SK-N-SH (cell line): ENCODE results near the gene APC. TPM values are rescaled to one million over a fixed set of nuclear protein-coding genes. Genes with fewer than 3 reads are reported as not detected.

ENCODE experiments used
- CTCF ChIA-PET: fragments of 300-600, 350-600 bp; formaldehyde crosslinking; extraction: SDS; loops from one replicate; lab custom pipeline; 2021; lab: Yijun Ruan, JAX
- POLR2A ChIA-PET: fragments of 350-600 bp; sonication (Branson Sonifier 250); formaldehyde crosslinking; extraction: SDS; loops from one replicate; lab custom pipeline; 2020; ENCODE audit warnings: antibody characterized with exemption, inconsistent platforms; lab: Yijun Ruan, JAX
- DNase-seq: peaks from one replicate; pipeline ENCODE4 v3.0.0; 2012
- H2AFZ ChIP-seq: fragments of 200-600 bp; sonication (generic); 2 replicates; pipeline ENCODE4 v1.8.1; 2016; ENCODE audit warnings: antibody characterized with exemption, mild to moderate bottlenecking, low read depth
- H3F3A ChIP-seq: fragments of 200-600 bp; sonication (generic); replicated peaks from 2 replicates; pipeline ENCODE3; 2016; ENCODE audit warnings: antibody characterized with exemption, mild to moderate bottlenecking; ENCODE audit not compliant: insufficient read depth
- H3K27ac ChIP-seq, 2 experiments: fragments of 200-500 bp in 1 of 2; fragments of 200-600 bp in 1 of 2; sonication (Bioruptor generic) in 1 of 2; sonication (generic), shearing (Covaris generic) in 1 of 2; 2 replicates each; pipeline versions ENCODE4 v1.5.1 to v1.6.1; 2014 to 2016; ENCODE audit warnings: low read depth in 2 of 2, inconsistent platforms in 1 of 2, low read length in 1 of 2, mild to moderate bottlenecking in 1 of 2, mixed read lengths in 1 of 2
- H3K27me3 ChIP-seq: fragments of 200-600 bp; sonication (generic), shearing (Covaris generic); 2 replicates; pipeline ENCODE4 v1.6.1; 2016; ENCODE audit warnings: mixed run types; ENCODE audit not compliant: insufficient read depth
- H3K36me3 ChIP-seq, 2 experiments: fragments of 200-500 bp in 1 of 2; fragments of 200-600 bp in 1 of 2; sonication (Bioruptor generic) in 1 of 2; sonication (generic) in 1 of 2; replicated peaks in 1 of 2; 2 replicates each; pipeline versions ENCODE3 to v1.5.1; 2014 to 2016; ENCODE audit warnings: low read length in 1 of 2, mild to moderate bottlenecking in 1 of 2; ENCODE audit not compliant: insufficient read depth in 2 of 2, control insufficient read depth in 1 of 2
- H3K4me1 ChIP-seq, 2 experiments: fragments of 200-500 bp in 1 of 2; fragments of 200-600 bp in 1 of 2; sonication (Bioruptor generic) in 1 of 2; sonication (generic), shearing (Covaris generic) in 1 of 2; 2 replicates each; pipeline versions ENCODE4 v1.5.1 to v1.6.1; 2014 to 2016; ENCODE audit warnings: low read depth in 1 of 2, low read length in 1 of 2, mixed run types in 1 of 2; ENCODE audit not compliant: insufficient read depth in 2 of 2, control insufficient read depth in 1 of 2
- H3K4me2 ChIP-seq: fragments of 200-600 bp; sonication (generic), shearing (Covaris generic); 2 replicates; pipeline ENCODE4 v1.6.1; 2017; ENCODE audit warnings: mixed run types
- H3K4me3 ChIP-seq, 2 experiments: fragments of 200-500 bp in 1 of 2; fragments of 200-600 bp in 1 of 2; sonication (Bioruptor generic) in 1 of 2; sonication (generic), shearing (Covaris generic) in 1 of 2; 2 replicates each; pipeline versions ENCODE4 v1.5.1 to v1.8.1; 2014 to 2016; ENCODE audit warnings: low read depth in 2 of 2, inconsistent platforms in 1 of 2, low read length in 1 of 2, mild to moderate bottlenecking in 1 of 2, mixed read lengths in 1 of 2, moderate library complexity in 1 of 2
- H3K79me2 ChIP-seq: fragments of 200-600 bp; sonication (generic); 2 replicates; pipeline ENCODE4 v1.8.1; 2017; ENCODE audit warnings: mild to moderate bottlenecking; ENCODE audit not compliant: insufficient read depth
- H3K9ac ChIP-seq: fragments of 200-600 bp; sonication (generic); 2 replicates; pipeline ENCODE4 v1.6.1; 2017; ENCODE audit warnings: mixed run types
- H3K9me2 ChIP-seq: fragments of 200-600 bp; sonication (generic); 2 replicates; pipeline ENCODE4 v1.6.1; 2017; ENCODE audit warnings: mixed run types
- H3K9me3 ChIP-seq: fragments of 200-600 bp; sonication (generic); 2 replicates; pipeline ENCODE4 v1.6.1; 2017; ENCODE audit warnings: mixed run types, mild to moderate bottlenecking, moderate library complexity
- H4K20me1 ChIP-seq: fragments of 200-600 bp; sonication (generic); 2 replicates; pipeline ENCODE4 v1.6.1; 2017; ENCODE audit warnings: mild to moderate bottlenecking, mixed run types; ENCODE audit not compliant: insufficient read depth
- EZH2phosphoT487 ChIP-seq: fragments of 200-600 bp; sonication (generic); IDR thresholded peaks from 2 replicates; pipeline ENCODE4 v1.6.1; 2017; ENCODE audit warnings: low read depth, mixed run types, mild to moderate bottlenecking, antibody characterized with exemption, moderate library complexity, borderline replicate concordance
- FOSL2 ChIP-seq: IDR thresholded peaks from 2 replicates; pipeline ENCODE4 v1.4.0; 2012; ENCODE audit warnings: low read depth, mild to moderate bottlenecking, moderate library complexity, borderline replicate concordance
- POLR2AphosphoS5 ChIP-seq: IDR thresholded peaks from 2 replicates; pipeline ENCODE4 v1.6.1; 2012; ENCODE audit warnings: low read depth, low read length
- RXRA ChIP-seq: IDR thresholded peaks from 2 replicates; pipeline ENCODE4 v1.4.0; 2012; ENCODE audit warnings: low read depth, mild to moderate bottlenecking, borderline replicate concordance
- TAF1 ChIP-seq: IDR thresholded peaks from 2 replicates; pipeline ENCODE4 v1.6.1; 2012; ENCODE audit warnings: low read depth, mild to moderate bottlenecking, low read length, moderate library complexity, borderline replicate concordance
- TCF12 ChIP-seq: IDR thresholded peaks from 2 replicates; pipeline ENCODE4 v1.4.0; 2012
- USF1 ChIP-seq: IDR thresholded peaks from 2 replicates; pipeline ENCODE4 v1.4.0; 2012; ENCODE audit warnings: low read depth, borderline replicate concordance
- YY1 ChIP-seq: IDR thresholded peaks from 2 replicates; pipeline ENCODE4 v1.4.0; 2012; ENCODE audit warnings: low read depth, mild to moderate bottlenecking
- WGBS: methylation state at CpG from one replicate; pipeline ENCODE4 v1.1.6; 2017; ENCODE audit warnings: low lambda C conversion rate; 5-methylcytosine and 5-hydroxymethylcytosine counted together
- polyA plus RNA-seq, 3 experiments: library from polyadenylated mRNA; depleted of rRNA; stranded (reverse); fragments of >200 nt; gene quantifications; 2 replicates each; pipeline ENCODE4 v1.2.3, GENCODE V29; 2012
- TF ChIP-seq, protein P1 (sequence below): IDR thresholded peaks from 2 replicates; pipeline ENCODE4 v1.6.1; 2012; ENCODE audit warnings: mild to moderate bottlenecking, low read depth, low read length, moderate library complexity
- TF ChIP-seq, protein P2 (sequence below): fragments of 150-350 bp; IDR thresholded peaks from 2 replicates; pipeline ENCODE4 v1.6.1; 2016; ENCODE audit warnings: mild to moderate bottlenecking, low read depth, low read length

Gene APC
- polyA plus RNA-seq, 1 of the 3 experiments (the other 2 are of a cell fraction), result 5.1 TPM

DNA sequence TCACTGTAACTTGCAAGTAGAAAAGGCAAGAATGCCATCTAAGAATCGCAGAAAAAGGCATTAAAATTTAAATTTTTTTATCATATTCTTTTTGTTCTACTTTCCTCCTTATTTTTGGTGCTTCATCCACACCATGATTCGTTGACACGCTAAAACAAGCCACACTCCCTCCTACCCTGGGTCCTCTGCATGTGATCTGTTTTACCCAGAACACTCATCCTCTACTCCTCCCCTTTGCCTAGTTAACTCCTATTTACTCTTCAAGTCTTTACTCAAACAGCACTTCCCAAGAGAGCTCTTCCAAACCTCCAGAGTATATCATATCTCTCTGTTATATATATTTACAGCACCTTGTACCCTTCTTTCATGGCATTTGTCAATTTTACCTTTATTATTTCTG, 62.0 kb downstream of the APC start (continued):
- no peak for TF ChIP-seq USF1
- TF ChIP-seq YY1, result no peak

GRCh38 chr5:112800891-112801290, 63.2 kb downstream of the APC start:
- ChIA-PET POLR2A (no interaction called here), CTCF (interaction anchor here (0.8 kb wide), 1 partner anchor 47 kb away, joined by 3 read pairs; no protein-coding TSS in a partner anchor)
- 98% methylated on average over 6 of the region's 6 CpGs for WGBS

More at GRCh38 chr5:112800891-112801290, 63.2 kb downstream of the APC start:
- H3K4me1 ChIP-seq, result no peaks in the 10 kb centered on the region; a peak in 2 of 4 replicates
- TF ChIP-seq FOSL2, result no peak
- no peak for TF ChIP-seq TAF1
- no peak for TF ChIP-seq EZH2phosphoT487
- no peak for TF ChIP-seq TCF12
- TF ChIP-seq, protein P1, sequence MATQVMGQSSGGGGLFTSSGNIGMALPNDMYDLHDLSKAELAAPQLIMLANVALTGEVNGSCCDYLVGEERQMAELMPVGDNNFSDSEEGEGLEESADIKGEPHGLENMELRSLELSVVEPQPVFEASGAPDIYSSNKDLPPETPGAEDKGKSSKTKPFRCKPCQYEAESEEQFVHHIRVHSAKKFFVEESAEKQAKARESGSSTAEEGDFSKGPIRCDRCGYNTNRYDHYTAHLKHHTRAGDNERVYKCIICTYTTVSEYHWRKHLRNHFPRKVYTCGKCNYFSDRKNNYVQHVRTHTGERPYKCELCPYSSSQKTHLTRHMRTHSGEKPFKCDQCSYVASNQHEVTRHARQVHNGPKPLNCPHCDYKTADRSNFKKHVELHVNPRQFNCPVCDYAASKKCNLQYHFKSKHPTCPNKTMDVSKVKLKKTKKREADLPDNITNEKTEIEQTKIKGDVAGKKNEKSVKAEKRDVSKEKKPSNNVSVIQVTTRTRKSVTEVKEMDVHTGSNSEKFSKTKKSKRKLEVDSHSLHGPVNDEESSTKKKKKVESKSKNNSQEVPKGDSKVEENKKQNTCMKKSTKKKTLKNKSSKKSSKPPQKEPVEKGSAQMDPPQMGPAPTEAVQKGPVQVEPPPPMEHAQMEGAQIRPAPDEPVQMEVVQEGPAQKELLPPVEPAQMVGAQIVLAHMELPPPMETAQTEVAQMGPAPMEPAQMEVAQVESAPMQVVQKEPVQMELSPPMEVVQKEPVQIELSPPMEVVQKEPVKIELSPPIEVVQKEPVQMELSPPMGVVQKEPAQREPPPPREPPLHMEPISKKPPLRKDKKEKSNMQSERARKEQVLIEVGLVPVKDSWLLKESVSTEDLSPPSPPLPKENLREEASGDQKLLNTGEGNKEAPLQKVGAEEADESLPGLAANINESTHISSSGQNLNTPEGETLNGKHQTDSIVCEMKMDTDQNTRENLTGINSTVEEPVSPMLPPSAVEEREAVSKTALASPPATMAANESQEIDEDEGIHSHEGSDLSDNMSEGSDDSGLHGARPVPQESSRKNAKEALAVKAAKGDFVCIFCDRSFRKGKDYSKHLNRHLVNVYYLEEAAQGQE, result no peak
- TF ChIP-seq, protein P2, sequence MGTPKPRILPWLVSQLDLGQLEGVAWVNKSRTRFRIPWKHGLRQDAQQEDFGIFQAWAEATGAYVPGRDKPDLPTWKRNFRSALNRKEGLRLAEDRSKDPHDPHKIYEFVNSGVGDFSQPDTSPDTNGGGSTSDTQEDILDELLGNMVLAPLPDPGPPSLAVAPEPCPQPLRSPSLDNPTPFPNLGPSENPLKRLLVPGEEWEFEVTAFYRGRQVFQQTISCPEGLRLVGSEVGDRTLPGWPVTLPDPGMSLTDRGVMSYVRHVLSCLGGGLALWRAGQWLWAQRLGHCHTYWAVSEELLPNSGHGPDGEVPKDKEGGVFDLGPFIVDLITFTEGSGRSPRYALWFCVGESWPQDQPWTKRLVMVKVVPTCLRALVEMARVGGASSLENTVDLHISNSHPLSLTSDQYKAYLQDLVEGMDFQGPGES, result no peak
- no peak for TF ChIP-seq POLR2AphosphoS5
- no peak for TF ChIP-seq RXRA
- H4K20me1 ChIP-seq, result no peaks in the 10 kb centered on the region
- no peaks in the 10 kb centered on the region for H3K9me3 ChIP-seq
- no peak overlapping the region for H2AFZ ChIP-seq
- DNase-seq, result no peak
- H3K9me2 ChIP-seq, result no peaks in the 10 kb centered on the region
- no peak overlapping the region for H3K4me3 ChIP-seq
- no peaks in the 10 kb centered on the region; the same call in 1 of the 2 replicates for H3K79me2 ChIP-seq
- H3K9ac ChIP-seq, result no peak overlapping the region
- no peak overlapping the region for H3K27ac ChIP-seq
- H3K4me2 ChIP-seq, result no peak overlapping the region
- H3F3A ChIP-seq, result no peaks in the 10 kb centered on the region
- no peaks in the 10 kb centered on the region for H3K27me3 ChIP-seq
- H3K36me3 ChIP-seq, result peaks cover 49 to 57% of the 10 kb centered on the region in 2 experiments
